CD14-positive monocyte (primary cell): ENCODE data around the gene TTC33. TPM values are rescaled to one million over a fixed set of nuclear protein-coding genes. Genes with fewer than 3 reads are reported as not detected.

Experiments used
- DNase-seq, 3 donors: peaks; one replicate each; pipeline ENCODE4 v3.0.0-alpha.2; 2011 to 2022
- H2AFZ ChIP-seq: 2 replicates; pipeline ENCODE4 v1.6.0; 2012; ENCODE audit warnings: mild to moderate bottlenecking, low read depth, low read length, inconsistent platforms; ENCODE audit not compliant: insufficient read depth, poor library complexity, severe bottlenecking
- H3K27ac ChIP-seq, 2 donors: 1 replicate in 1 of 2; 2 replicates in 1 of 2; pipeline ENCODE4 v1.5.1; 2012 to 2013; ENCODE audit warnings: low read length in 2 of 2, control low read depth in 1 of 2, inconsistent platforms in 1 of 2, low read depth in 1 of 2, mild to moderate bottlenecking in 1 of 2
- H3K27me3 ChIP-seq, 2 donors: one replicate each; pipeline versions ENCODE4 v1.6.0 to v1.6.1; 2011 to 2013; ENCODE audit warnings: low read length in 2 of 2; ENCODE audit not compliant: control insufficient read depth in 2 of 2, insufficient read depth in 2 of 2
- H3K36me3 ChIP-seq, 2 donors: replicated peaks in 1 of 2; 1 replicate in 1 of 2; 2 replicates in 1 of 2; pipeline versions ENCODE4 v1.5.1 to v1.6.1; 2012 to 2013; ENCODE audit warnings: low read length in 2 of 2, control low read depth in 1 of 2, inconsistent platforms in 1 of 2, mild to moderate bottlenecking in 1 of 2; ENCODE audit not compliant: insufficient read depth in 2 of 2, control insufficient read depth in 1 of 2
- H3K4me1 ChIP-seq, 2 donors: 1 replicate in 1 of 2; 2 replicates in 1 of 2; pipeline versions ENCODE4 v1.5.1 to v1.6.1; 2012 to 2013; ENCODE audit warnings: low read length in 2 of 2, control low read depth in 1 of 2, inconsistent platforms in 1 of 2, mild to moderate bottlenecking in 1 of 2, moderate library complexity in 1 of 2; ENCODE audit not compliant: insufficient read depth in 2 of 2, control insufficient read depth in 1 of 2
- H3K4me2 ChIP-seq: replicated peaks from 2 replicates; pipeline ENCODE3; 2012; ENCODE audit warnings: low read length, moderate library complexity, mild to moderate bottlenecking; ENCODE audit not compliant: poor library complexity, severe bottlenecking; ENCODE audit errors: extremely low read depth
- H3K4me3 ChIP-seq, 3 experiments: fragments of 200-600 bp in 1 of 3; sonication (generic) in 1 of 3; replicated peaks in 1 of 3; 1 replicate in 2 of 3; 2 replicates in 1 of 3; pipeline ENCODE4 v1.5.1; 2011 to 2013; ENCODE audit warnings: low read length in 3 of 3, mild to moderate bottlenecking in 3 of 3, control low read depth in 2 of 3, low read depth in 2 of 3, inconsistent platforms in 1 of 3, moderate library complexity in 1 of 3
- H3K79me2 ChIP-seq: 2 replicates; pipeline ENCODE4 v1.6.0; 2012; ENCODE audit warnings: mild to moderate bottlenecking, control low read depth, inconsistent platforms, low read length, moderate library complexity; ENCODE audit not compliant: insufficient read depth
- H3K9ac ChIP-seq: 2 replicates; pipeline ENCODE4 v1.6.0; 2017; ENCODE audit warnings: low read length, mild to moderate bottlenecking; ENCODE audit not compliant: insufficient read depth, poor library complexity, severe bottlenecking
- H3K9me3 ChIP-seq, 2 donors: replicated peaks in 1 of 2; 1 replicate in 1 of 2; 2 replicates in 1 of 2; pipeline versions ENCODE4 v1.5.1 to v1.6.1; 2012 to 2013; ENCODE audit warnings: low read length in 2 of 2, control low read depth in 1 of 2; ENCODE audit not compliant: control insufficient read depth in 1 of 2, insufficient read depth in 1 of 2
- H4K20me1 ChIP-seq: 2 replicates; pipeline ENCODE4 v1.6.0; 2012; ENCODE audit warnings: mild to moderate bottlenecking, low read length, control low read depth, moderate library complexity; ENCODE audit not compliant: insufficient read depth
- H3K27ac Mint-ChIP-seq, 7 donors: one replicate each; pipeline ENCODE4 v1.8.0; 2020; ENCODE audit warnings: mild to moderate bottlenecking in 7 of 7, mixed read lengths in 7 of 7, moderate library complexity in 6 of 7, inconsistent platforms in 2 of 7
- H3K27me3 Mint-ChIP-seq, 3 donors: one replicate each; pipeline ENCODE4 v1.8.0; 2021 to 2022; ENCODE audit warnings: low read depth in 3 of 3, mild to moderate bottlenecking in 3 of 3, mixed read lengths in 3 of 3, moderate library complexity in 3 of 3, inconsistent platforms in 1 of 3
- H3K36me3 Mint-ChIP-seq, 2 donors: one replicate each; pipeline ENCODE4 v1.8.0; 2020; ENCODE audit warnings: mixed read lengths in 2 of 2, inconsistent platforms in 1 of 2, mild to moderate bottlenecking in 1 of 2
- H3K4me1 Mint-ChIP-seq: one replicate; pipeline ENCODE4 v1.8.0; 2020; ENCODE audit warnings: mild to moderate bottlenecking, mixed read lengths
- H3K4me3 Mint-ChIP-seq, 2 donors: one replicate each; pipeline ENCODE4 v1.8.0; 2020; ENCODE audit warnings: mild to moderate bottlenecking in 2 of 2, mixed read lengths in 2 of 2, moderate library complexity in 1 of 2
- H3K9me3 Mint-ChIP-seq, 7 donors: one replicate each; pipeline ENCODE4 v1.8.0; 2020 to 2022; ENCODE audit warnings: mixed read lengths in 7 of 7, mild to moderate bottlenecking in 6 of 7, moderate library complexity in 6 of 7, inconsistent platforms in 2 of 7
- WGBS: methylation state at CpG from one replicate; pipeline ENCODE4 v1.1.5; 2013; ENCODE audit warnings: missing lambda C conversion rate; ENCODE audit not compliant: insufficient coverage; 5-methylcytosine and 5-hydroxymethylcytosine counted together
- intact Hi-C, 2 donors: fragments of 100-400 bp; cut with micrococcal nuclease; formaldehyde crosslinking; loops; one replicate each; pipeline versions ENCODE4 v1.15.0 to v1.15.1; 2023
- polyA plus RNA-seq, 3 donors: library from polyadenylated mRNA; depleted of rRNA in 1 of 3; unstranded in 2 of 3; stranded (reverse) in 1 of 3; fragments of 300-500 nt in 2 of 3; fragments of >200 nt in 1 of 3; fragmentation: Illumina TruSeq in 2 of 3; gene quantifications; 1 replicate in 2 of 3; 2 replicates in 1 of 3; pipeline ENCODE4 v1.2.3, GENCODE V29; 2012 to 2021
- TF ChIP-seq, protein P1 (sequence below): fragments of 200-600 bp; IDR thresholded peaks from one replicate; pipeline ENCODE4 v1.8.0; 2022; ENCODE audit warnings: antibody characterized with exemption, mild to moderate bottlenecking

TTC33 gene
- polyA plus RNA-seq, 3 donors = 1.5 to 11.7 (median 9.4) TPM

DNA sequence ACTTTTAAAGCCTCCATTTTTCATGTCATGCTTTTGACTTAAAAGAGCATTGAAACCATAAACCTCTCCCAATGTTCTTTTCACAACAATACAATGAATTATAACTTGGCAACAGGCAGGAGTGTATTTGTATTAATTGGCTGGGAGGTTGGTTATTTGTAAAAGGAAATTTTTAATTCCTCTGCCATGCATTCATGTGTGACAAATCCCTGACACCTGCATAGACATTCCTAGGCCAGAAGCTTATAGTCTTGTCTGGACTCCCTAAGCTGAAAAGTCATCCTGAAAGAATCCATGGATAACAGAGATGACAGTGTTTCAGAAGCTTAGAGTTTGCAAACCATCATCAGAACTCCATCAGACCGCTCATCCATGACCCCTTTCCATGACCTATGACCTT lies 152.4 kb downstream of the TTC33 start:
- Mint-ChIP-seq H3K9me3 (no peaks in the 10 kb centered on the region), H3K27me3 (no peaks in the 10 kb centered on the region), H3K36me3 (no peaks in the 10 kb centered on the region), H3K4me3 (no peak overlapping the region), H3K4me1 (peaks cover 41% of the 10 kb centered on the region), H3K27ac (no peak overlapping the region)
- no peak overlapping the region for H3K4me2 ChIP-seq
- no peak for DNase-seq
- intact Hi-C loops = no loop called here
- no peaks in the 10 kb centered on the region for H3K9me3 ChIP-seq
- WGBS = no CpG with 5 or more reads among the region's 1 CpG
- H3K4me1 ChIP-seq = peaks cover 38 to 40% of the 10 kb centered on the region in 2 donors
- H2AFZ ChIP-seq = no peak overlapping the region
- TF ChIP-seq, protein P1, sequence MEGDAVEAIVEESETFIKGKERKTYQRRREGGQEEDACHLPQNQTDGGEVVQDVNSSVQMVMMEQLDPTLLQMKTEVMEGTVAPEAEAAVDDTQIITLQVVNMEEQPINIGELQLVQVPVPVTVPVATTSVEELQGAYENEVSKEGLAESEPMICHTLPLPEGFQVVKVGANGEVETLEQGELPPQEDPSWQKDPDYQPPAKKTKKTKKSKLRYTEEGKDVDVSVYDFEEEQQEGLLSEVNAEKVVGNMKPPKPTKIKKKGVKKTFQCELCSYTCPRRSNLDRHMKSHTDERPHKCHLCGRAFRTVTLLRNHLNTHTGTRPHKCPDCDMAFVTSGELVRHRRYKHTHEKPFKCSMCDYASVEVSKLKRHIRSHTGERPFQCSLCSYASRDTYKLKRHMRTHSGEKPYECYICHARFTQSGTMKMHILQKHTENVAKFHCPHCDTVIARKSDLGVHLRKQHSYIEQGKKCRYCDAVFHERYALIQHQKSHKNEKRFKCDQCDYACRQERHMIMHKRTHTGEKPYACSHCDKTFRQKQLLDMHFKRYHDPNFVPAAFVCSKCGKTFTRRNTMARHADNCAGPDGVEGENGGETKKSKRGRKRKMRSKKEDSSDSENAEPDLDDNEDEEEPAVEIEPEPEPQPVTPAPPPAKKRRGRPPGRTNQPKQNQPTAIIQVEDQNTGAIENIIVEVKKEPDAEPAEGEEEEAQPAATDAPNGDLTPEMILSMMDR = no peak
- no peaks in the 10 kb centered on the region for H3K79me2 ChIP-seq
- H3K27me3 ChIP-seq = no peaks in the 10 kb centered on the region
- H3K4me3 ChIP-seq = no peak overlapping the region
- no peak overlapping the region for H3K27ac ChIP-seq
- H4K20me1 ChIP-seq = no peaks in the 10 kb centered on the region
- no peak overlapping the region for H3K9ac ChIP-seq
- H3K36me3 ChIP-seq = no peaks in the 10 kb centered on the region

DNA sequence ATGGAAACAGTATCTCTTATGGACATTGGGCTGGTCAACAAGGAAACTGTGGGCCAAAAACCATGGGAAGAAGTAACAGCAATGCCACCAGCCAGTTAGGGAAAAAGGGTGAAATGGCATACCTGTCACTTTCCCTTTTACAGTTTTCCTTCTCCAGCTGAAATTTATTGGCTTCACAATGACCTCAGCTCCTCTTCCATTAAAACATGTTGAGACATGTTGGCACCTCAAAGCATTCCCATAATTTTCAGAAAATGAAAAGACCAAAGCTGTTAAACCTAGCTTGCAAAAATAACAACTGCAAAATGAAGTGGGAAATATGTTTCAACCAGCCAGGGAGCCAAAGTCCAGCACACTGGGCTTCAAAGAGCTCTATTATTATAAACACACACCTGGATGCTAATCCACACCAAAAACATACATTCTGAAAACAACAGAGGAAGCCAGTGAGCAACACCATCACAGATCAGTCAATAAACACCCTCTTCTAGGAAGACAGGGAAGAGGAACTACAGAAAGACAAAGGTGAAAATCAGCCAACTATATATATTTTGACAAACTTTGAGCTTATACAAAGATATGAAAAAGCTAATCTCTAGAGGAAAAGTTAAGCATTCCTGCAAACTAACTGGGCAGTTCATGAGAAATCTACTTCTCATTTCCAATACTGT lies 154.4 kb downstream of the TTC33 start:
- Mint-ChIP-seq H3K27ac (no peak overlapping the region), H3K36me3 (no peaks in the 10 kb centered on the region), H3K4me1 (peaks cover 23% of the 10 kb centered on the region), H3K4me3 (no peak overlapping the region), H3K27me3 (peaks cover 0 to 1% (median 0%) of the 10 kb centered on the region in 3 donors), H3K9me3 (no peaks in the 10 kb centered on the region)
- Histone ChIP-seq H3K9me3 (no peaks in the 10 kb centered on the region), H4K20me1 (no peaks in the 10 kb centered on the region), H3K27ac (no peak overlapping the region), H2AFZ (no peak overlapping the region), H3K9ac (no peak overlapping the region), H3K4me3 (no peak overlapping the region), H3K27me3 (no peaks in the 10 kb centered on the region), H3K36me3 (no peaks in the 10 kb centered on the region), H3K79me2 (no peaks in the 10 kb centered on the region), H3K4me2 (no peak overlapping the region), H3K4me1 (peaks cover 18 to 20% of the 10 kb centered on the region in 2 donors)
- TF ChIP-seq, protein P1 = no peak
- DNase-seq = no peak
- intact Hi-C loops = no loop called here
